HCT116 (cell line): ENCODE measurements around the gene B3GALNT2. TPM values are rescaled to one million over a fixed set of nuclear protein-coding genes. Genes with fewer than 3 reads are reported as not detected.

Experiments used
- ATAC-seq: fragments of 200-7000 bp; cut with Tn5 transposase; 2 replicates; pipeline ENCODE4 v1.9.1; 2020; ENCODE audit warnings: mild to moderate bottlenecking, moderate library complexity
- BruUV-seq: library from RNA; stranded (reverse); fragments of 400-500 nt; replicated peaks from 2 replicates; lab custom pipeline; 2021; lab: Mats Ljungman, UMichigan
- CTCF ChIA-PET: fragments of 300-600 bp; sonication (Branson Sonifier 250); formaldehyde crosslinking; loops from one replicate; lab custom pipeline; 2021; ENCODE audit warnings: antibody characterized with exemption; lab: Charles Lee
- POLR2A ChIA-PET: fragments of 300-600, 350-600 bp; sonication (Branson Sonifier 250); formaldehyde crosslinking; loops from one replicate; lab custom pipeline; 2021; ENCODE audit warnings: antibody characterized with exemption; lab: Charles Lee
- RAD21 ChIA-PET, 2 experiments: fragments of 300-600 bp; sonication (Branson Sonifier 250); formaldehyde crosslinking; loops; one replicate each; lab custom pipeline; 2023; ENCODE audit warnings: low total read pairs in 2 of 2; ENCODE audit not compliant: uncharacterized antibody in 2 of 2, unreplicated experiment in 2 of 2, low non-redundant PET in 1 of 2; lab: Charles Lee
- DNase-seq: peaks from one replicate; pipeline ENCODE4 v3.0.0-alpha.2; 2010; ENCODE audit warnings: low read depth, low spot score
- H2AFZ ChIP-seq: fragments of 200-600 bp; shearing (Covaris generic), sonication (generic); 2 replicates; pipeline ENCODE4 v1.6.1; 2017; ENCODE audit warnings: low read depth, mixed run types, mixed read lengths, antibody characterized with exemption, low read length; ENCODE audit not compliant: poor library complexity, severe bottlenecking
- H3K27ac ChIP-seq: 2 replicates; pipeline ENCODE4 v1.5.1; 2012; ENCODE audit warnings: low read depth, low read length
- H3K27me3 ChIP-seq: fragments of 200-600 bp; sonication (generic); 2 replicates; pipeline ENCODE4 v1.6.1; 2016; ENCODE audit warnings: mixed run types, low read length, mixed read lengths; ENCODE audit not compliant: insufficient read depth
- H3K36me3 ChIP-seq, 2 experiments: fragments of 200-500 bp in 1 of 2; fragments of 200-600 bp in 1 of 2; sonication (Bioruptor generic) in 1 of 2; sonication (generic) in 1 of 2; 2 replicates each; pipeline versions ENCODE4 v1.5.1 to v1.6.1; 2014 to 2016; ENCODE audit warnings: low read length in 2 of 2, inconsistent platforms in 1 of 2, mixed read lengths in 1 of 2, mixed run types in 1 of 2; ENCODE audit not compliant: insufficient read depth in 2 of 2, control insufficient read depth in 1 of 2
- H3K4me1 ChIP-seq, 2 experiments: fragments of 200-600 bp in 1 of 2; sonication (generic) in 1 of 2; 2 replicates each; pipeline versions ENCODE4 v1.5.1 to v1.6.1; 2012 to 2017; ENCODE audit warnings: low read length in 2 of 2, inconsistent platforms in 1 of 2, mild to moderate bottlenecking in 1 of 2, mixed read lengths in 1 of 2, mixed run types in 1 of 2, moderate library complexity in 1 of 2; ENCODE audit not compliant: insufficient read depth in 2 of 2, control insufficient read depth in 1 of 2
- H3K4me2 ChIP-seq: fragments of 200-600 bp; sonication (generic); 2 replicates; pipeline ENCODE4 v1.6.1; 2017; ENCODE audit warnings: mixed run types, low read length, mixed read lengths
- H3K4me3 ChIP-seq, 2 experiments: fragments of 200-600 bp in 1 of 2; sonication (generic) in 1 of 2; replicated peaks in 1 of 2; 2 replicates each; pipeline ENCODE4 v1.5.1; 2011 to 2016; ENCODE audit warnings: low read length in 2 of 2, control low read depth in 1 of 2, low read depth in 1 of 2, mild to moderate bottlenecking in 1 of 2, mixed read lengths in 1 of 2, mixed run types in 1 of 2
- H3K79me2 ChIP-seq: fragments of 200-600 bp; sonication (generic); 2 replicates; pipeline ENCODE4 v1.6.1; 2017; ENCODE audit warnings: mild to moderate bottlenecking, mixed run types, low read length, moderate library complexity, mixed read lengths; ENCODE audit not compliant: insufficient read depth
- H3K9ac ChIP-seq: fragments of 200-600 bp; sonication (generic); 2 replicates; pipeline ENCODE4 v1.6.1; 2016; ENCODE audit warnings: low read length, mixed read lengths
- H3K9me2 ChIP-seq: fragments of 200-600 bp; sonication (generic), shearing (Covaris generic); 2 replicates; pipeline ENCODE4 v1.6.1; 2017; ENCODE audit warnings: mixed run types, mild to moderate bottlenecking, moderate library complexity; ENCODE audit not compliant: insufficient read depth
- H3K9me3 ChIP-seq, 2 experiments: fragments of 200-500 bp in 1 of 2; fragments of 200-600 bp in 1 of 2; sonication (Bioruptor generic) in 1 of 2; sonication (generic) in 1 of 2; 2 replicates each; pipeline ENCODE4 v1.6.1; 2014 to 2017; ENCODE audit warnings: low read length in 2 of 2, mixed read lengths in 2 of 2, inconsistent platforms in 1 of 2, low read depth in 1 of 2, mild to moderate bottlenecking in 1 of 2, mixed run types in 1 of 2, moderate library complexity in 1 of 2; ENCODE audit not compliant: control insufficient read depth in 1 of 2, insufficient read depth in 1 of 2
- H4K20me1 ChIP-seq: fragments of 200-600 bp; sonication (generic), shearing (Covaris generic); 2 replicates; pipeline ENCODE4 v1.6.1; 2017; ENCODE audit warnings: mixed run types, mild to moderate bottlenecking, moderate library complexity; ENCODE audit not compliant: insufficient read depth
- CTCF ChIP-seq, 3 experiments: fragments of 200-600 bp in 1 of 3; sonication (generic) in 1 of 3; IDR thresholded peaks in 2 of 3; conservative IDR thresholded peaks in 1 of 3; 2 replicates each; pipeline ENCODE4 v1.5.1; 2012 to 2017; ENCODE audit warnings: low read depth in 2 of 3, low read length in 2 of 3, antibody characterized with exemption in 1 of 3, borderline replicate concordance in 1 of 3, control low read depth in 1 of 3, mild to moderate bottlenecking in 1 of 3, mixed read lengths in 1 of 3, mixed run types in 1 of 3, moderate library complexity in 1 of 3; ENCODE audit not compliant: insufficient read depth in 1 of 3
- FOSL1 ChIP-seq: IDR thresholded peaks from 2 replicates; pipeline ENCODE4 v1.6.1; 2012; ENCODE audit warnings: low read depth
- JUND ChIP-seq: IDR thresholded peaks from 2 replicates; pipeline ENCODE4 v1.6.1; 2012
- MAX ChIP-seq: IDR thresholded peaks from 2 replicates; pipeline ENCODE4 v1.6.1; 2012
- POLR2AphosphoS5 ChIP-seq: IDR thresholded peaks from 2 replicates; pipeline ENCODE4 v1.6.1; 2011; ENCODE audit warnings: mild to moderate bottlenecking, low read depth, low read length, moderate library complexity
- REST ChIP-seq: IDR thresholded peaks from 2 replicates; pipeline ENCODE4 v1.6.1; 2012; ENCODE audit warnings: low read depth
- SP1 ChIP-seq: IDR thresholded peaks from 2 replicates; pipeline ENCODE4 v1.6.1; 2012; ENCODE audit warnings: low read depth
- ZFX ChIP-seq: fragments of 450-650 bp; IDR thresholded peaks from 2 replicates; pipeline ENCODE4 v1.6.1; 2017
- intact Hi-C: fragments of 100-400 bp; cut with micrococcal nuclease; formaldehyde crosslinking; loops from 2 replicates; pipeline ENCODE4 v1.10.0; 2022
- total RNA-seq: library from RNA; stranded (reverse); gene quantifications from one replicate; pipeline ENCODE4 v1.2.1, GENCODE V29; 2021; ENCODE audit not compliant: unreplicated experiment

The B3GALNT2 gene
- total RNA-seq, 1 experiment from 2014 or later, result 36.8 TPM

GRCh38 chr1:235402457-235403200 is 101.6 kb downstream of the B3GALNT2 start:
- POLR2A ChIA-PET, result no interaction called here
- Histone ChIP-seq H3K79me2 (peaks cover 14% of the 10 kb centered on the region; the same call in 1 of the 2 replicates), H3K4me1 (peaks cover 29 to 45% of the 10 kb centered on the region in 2 experiments), H3K36me3 (no peaks in the 10 kb centered on the region), H3K27ac (peak overlapping the region; percentile 51; the same call in 1 of the 2 replicates), H3K4me2 (peak overlapping the region; percentile 51), H3K9me2 (no peaks in the 10 kb centered on the region), H3K4me3 (no peak overlapping the region), H4K20me1 (no peaks in the 10 kb centered on the region), H3K9me3 (no peaks in the 10 kb centered on the region), H3K9ac (no peak overlapping the region), H2AFZ (no peak overlapping the region), H3K27me3 (no peaks in the 10 kb centered on the region)
- RAD21 ChIA-PET, result no interaction called here
- TF ChIP-seq JUND (peak; percentile 31; the same call in 1 of the 2 replicates), FOSL1 (peak; percentile 40; the same call in 1 of the 2 replicates), ZFX (no peak), MAX (0 out of 2 replicates have a peak, but pooled peaks have one; percentile 24), CTCF (IDR thresholded peaks at IDR 0.05 in 2 of 3, conservative IDR thresholded peaks at IDR 0.05 in 1 of 3; ENCODE audit: borderline replicate concordance in 1 of 3, insufficient read depth in 1 of 3, low read depth in 2 of 3, low read length in 2 of 3) (no peak)
- intact Hi-C loops, result no loop called here
- CTCF ChIA-PET, result no interaction called here
- DNase-seq (no peak), ATAC-seq (peak; percentile 79)
- BruUV-seq, result no TSS peak

GRCh38 chr1:235401251-235401650 is 103.0 kb downstream of the B3GALNT2 start:
- no peaks in the 10 kb centered on the region for H3K36me3 ChIP-seq
- H3K9me3 ChIP-seq, result no peaks in the 10 kb centered on the region
- no peak for DNase-seq
- POLR2A ChIA-PET, result no interaction called here
- TF ChIP-seq REST (no peak), SP1 (no peak), POLR2AphosphoS5 (no peak)
- TF ChIP-seq, all 23 proteins: peak for 0
- no peak overlapping the region for H3K4me2 ChIP-seq
- H3K9me2 ChIP-seq, result no peaks in the 10 kb centered on the region
- intact Hi-C loops, result no loop called here
- H3K27ac ChIP-seq, result no peak overlapping the region
- BruUV-seq, result no TSS peak
- ATAC-seq, result no peak
- H3K9ac ChIP-seq, result no peak overlapping the region
- no peaks in the 10 kb centered on the region for H4K20me1 ChIP-seq
- H3K4me3 ChIP-seq, result no peak overlapping the region
- no peaks in the 10 kb centered on the region for H3K27me3 ChIP-seq
- peaks cover 23% of the 10 kb centered on the region for H3K79me2 ChIP-seq
- RAD21 ChIA-PET, result no interaction called here
- H2AFZ ChIP-seq, result no peak overlapping the region
- peaks cover 29 to 37% of the 10 kb centered on the region in 2 experiments for H3K4me1 ChIP-seq
- CTCF ChIA-PET, result no interaction called here
